ENCODE data around the gene AFAP1L2.
"Not testable (repeated sequence)": the region's sequence is repeated elsewhere in the genome, so short reads cannot be mapped to it uniquely, and the experiment has no call there.

The AFAP1L2 gene

GRCh38 chr10:114362826-114363355 lies 41.4 kb downstream of the AFAP1L2 start:
- DNase-seq (ENCODE audit: low spot score) = no peak

GRCh38 chr10:114359953-114360345 lies 44.4 kb downstream of the AFAP1L2 start:
- no peak for DNase-seq (ENCODE audit: low spot score)

DNA sequence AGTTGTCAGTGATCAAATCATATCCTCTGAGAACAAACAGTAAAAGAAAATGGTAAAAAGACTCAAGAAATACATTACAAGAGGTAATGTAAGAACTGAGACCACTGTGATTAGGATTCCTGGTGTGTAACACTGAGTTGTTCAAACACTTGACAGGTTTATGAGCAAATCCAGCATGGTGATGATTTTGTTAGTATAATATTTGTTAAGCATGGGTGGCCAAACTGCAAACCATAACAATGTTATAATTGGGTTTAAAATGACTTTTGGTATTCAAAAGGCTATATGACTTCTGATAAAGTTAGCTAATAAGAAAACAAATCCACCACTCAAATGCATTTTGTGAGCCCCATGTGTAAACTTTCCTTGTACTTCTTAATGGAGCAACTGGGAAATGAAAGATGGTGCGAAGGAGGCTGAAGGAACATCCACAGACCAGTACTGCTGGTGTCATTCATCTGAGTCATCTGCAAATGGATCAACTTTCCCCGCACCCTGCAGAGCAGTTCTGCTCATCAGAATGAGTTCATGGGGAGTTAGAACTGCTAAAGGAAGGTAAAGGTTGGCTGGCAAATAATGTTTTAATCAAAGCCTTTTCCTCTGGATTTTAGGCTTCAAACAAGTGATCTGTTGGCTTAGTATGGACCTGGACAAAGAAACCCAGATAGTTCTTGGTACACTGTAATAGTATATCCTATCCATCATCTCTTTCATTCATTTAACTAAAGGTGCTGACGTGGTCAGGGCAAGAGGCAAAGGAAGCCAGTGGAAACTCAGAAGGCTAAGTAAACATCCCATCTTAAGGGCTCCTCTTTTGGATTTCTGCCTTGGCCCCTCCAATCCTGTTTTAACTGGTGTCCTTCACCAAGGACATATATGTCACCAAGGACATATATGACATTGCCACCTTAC lies 45.0 kb downstream of the AFAP1L2 start:
- no peak for DNase-seq (ENCODE audit: low spot score)

GRCh38 chr10:114357515-114357996 lies 46.7 kb downstream of the AFAP1L2 start:
- no peak for DNase-seq (ENCODE audit: low spot score)

DNA sequence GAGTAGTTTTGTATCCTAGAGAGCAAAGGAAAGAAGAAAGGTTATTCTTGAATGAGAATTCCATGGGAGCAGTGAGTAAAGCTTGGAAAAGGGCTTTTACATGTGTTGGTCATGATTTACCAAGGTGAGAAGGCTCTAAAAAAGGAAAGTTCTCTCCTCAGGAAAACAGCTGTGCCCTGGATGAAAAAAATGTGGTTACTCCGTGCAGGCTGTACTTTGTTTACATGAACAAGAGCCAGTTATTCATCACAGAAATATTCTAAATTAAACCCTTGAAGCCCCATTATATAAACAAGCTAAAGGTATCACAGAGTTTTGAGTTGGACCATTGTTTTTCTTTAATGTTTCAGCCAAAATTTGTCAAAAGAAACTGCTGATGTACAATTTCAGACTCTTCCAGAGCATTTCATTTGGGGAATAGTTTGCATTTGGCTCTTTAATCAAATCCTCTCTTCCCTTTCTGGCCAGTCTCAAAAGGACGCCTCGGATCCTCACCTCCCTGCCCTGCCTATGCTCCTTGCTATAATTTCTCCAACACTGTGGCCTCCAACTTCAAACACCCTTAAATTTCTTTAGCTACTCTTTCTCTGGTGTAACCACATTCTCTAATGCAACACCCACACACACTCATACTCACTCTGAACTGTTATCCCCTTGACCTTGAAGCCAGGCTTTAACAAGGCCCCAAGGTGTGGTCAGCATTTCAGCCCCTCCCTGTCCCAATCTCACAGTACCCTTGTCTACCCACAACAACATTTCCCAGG lies 47.4 kb downstream of the AFAP1L2 start:
- no peak for DNase-seq (ENCODE audit: low spot score)

GRCh38 chr10:114356126-114356525 lies 48.2 kb downstream of the AFAP1L2 start:
- DNase-seq (ENCODE audit: low spot score) = no peak

GRCh38 chr10:114353383-114353782 lies 50.9 kb downstream of the AFAP1L2 start:
- DNase-seq (ENCODE audit: low spot score) = no peak

DNA sequence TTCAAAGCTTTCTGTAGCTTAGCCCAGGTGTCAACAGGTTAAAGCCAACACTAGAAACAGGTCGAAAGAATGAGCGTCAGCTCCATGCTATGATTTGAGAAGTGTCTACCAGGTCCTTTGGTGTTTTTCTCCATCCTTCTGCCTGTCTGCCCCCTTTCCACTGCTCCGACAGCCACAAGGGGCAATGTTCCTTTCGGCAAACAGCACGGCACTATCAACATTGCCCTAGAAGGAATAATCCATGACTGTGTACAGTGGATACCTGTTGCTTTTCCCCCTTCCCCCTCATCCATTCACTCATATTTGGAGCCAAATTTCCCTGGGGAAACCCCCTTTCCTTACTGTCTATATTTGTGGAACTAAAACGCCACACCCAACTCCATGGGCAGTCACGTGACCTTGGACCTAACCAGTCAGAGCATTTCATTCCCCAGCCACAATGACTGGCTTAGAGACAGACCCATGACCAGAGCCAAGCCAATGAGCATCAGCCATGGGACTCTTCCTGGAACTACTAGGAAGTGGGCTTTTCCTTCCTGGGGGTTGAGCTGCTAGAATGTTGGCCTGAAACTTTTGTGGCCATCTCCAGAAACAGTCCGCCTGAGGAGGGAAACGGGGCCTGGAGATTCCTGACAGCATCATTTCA lies 51.5 kb downstream of the AFAP1L2 start:
- no peak for DNase-seq (ENCODE audit: low spot score)

GRCh38 chr10:114350751-114351150 lies 53.6 kb downstream of the AFAP1L2 start:
- no peak for DNase-seq (ENCODE audit: low spot score)

- no peak for DNase-seq (ENCODE audit: low spot score)
Measured at GRCh38 chr10:114349522-114350215, 54.6 kb downstream of the AFAP1L2 start.

- DNase-seq (ENCODE audit: low spot score) = not testable (repeated sequence)
Measured at GRCh38 chr10:114349071-114349470, 55.2 kb downstream of the AFAP1L2 start.

GRCh38 chr10:114347791-114348190 lies 56.5 kb downstream of the AFAP1L2 start:
- DNase-seq (ENCODE audit: low spot score) = no peak

DNA sequence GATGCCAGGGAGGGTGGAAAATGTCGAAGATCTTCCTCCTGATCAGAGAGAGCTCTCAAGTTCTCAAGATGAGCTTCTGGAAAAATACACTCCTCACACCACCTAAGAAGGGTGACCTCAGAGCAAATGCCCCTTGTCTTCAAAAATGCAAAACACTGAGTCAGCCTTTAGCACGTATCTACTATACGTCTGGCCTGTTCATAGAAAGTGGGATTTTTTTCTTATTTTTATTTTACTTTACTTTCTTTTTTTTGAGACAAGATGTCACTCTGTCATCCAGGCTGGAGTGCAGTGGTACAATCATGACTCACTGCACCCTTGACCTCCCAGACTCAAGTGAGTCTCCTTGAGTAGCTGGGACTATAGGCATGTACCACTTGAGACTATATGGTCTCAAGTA lies 57.1 kb downstream of the AFAP1L2 start:
- DNase-seq (ENCODE audit: low spot score) = no peak

GRCh38 chr10:114346176-114347031 lies 57.9 kb downstream of the AFAP1L2 start:
- DNase-seq (ENCODE audit: low spot score) = no peak

GRCh38 chr10:114345701-114346100 lies 58.6 kb downstream of the AFAP1L2 start:
- no peak for DNase-seq (ENCODE audit: low spot score)

DNA sequence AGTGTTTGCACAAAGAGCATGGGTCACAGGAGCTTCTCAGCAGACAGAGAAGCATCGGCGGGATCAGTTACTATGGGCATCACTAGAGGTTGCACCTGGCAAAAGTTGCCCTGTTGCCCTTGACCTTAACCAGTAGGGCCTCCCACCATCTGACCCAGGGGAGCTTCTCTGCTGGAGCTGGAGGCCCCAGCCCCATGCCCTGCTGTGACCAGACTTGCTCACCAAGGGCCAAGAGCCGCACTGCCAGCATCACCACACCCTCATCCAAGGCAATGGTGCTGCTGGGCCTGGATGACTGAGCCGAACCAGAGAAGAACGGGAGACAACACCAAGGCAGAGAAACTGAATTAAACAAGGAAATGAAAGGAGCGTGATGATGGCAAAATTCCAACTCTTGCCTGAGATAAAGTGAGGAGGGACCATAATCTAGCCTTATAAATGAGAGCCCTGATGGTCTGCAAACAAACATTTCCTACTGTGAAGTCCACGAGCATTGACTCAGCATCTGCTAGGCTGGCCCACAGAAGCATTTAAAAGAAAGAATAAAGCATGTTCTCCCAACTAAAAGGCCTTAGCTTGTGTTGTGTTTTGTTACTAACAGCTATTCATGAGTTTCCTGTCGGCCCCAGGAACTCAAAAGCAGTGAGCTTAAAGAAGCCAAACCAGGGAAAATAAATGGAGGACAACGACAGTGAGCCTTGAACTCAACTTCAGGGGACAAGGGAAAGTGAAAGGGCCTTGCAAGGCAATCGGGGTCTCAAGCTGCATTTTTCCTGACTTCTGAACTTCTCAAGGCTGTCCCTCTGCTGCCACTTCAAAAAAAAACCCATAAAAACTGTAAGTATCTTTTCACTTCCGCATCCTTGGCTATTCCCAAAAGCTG lies 60.4 kb downstream of the AFAP1L2 start:
- DNase-seq (ENCODE audit: low spot score) = no peak

GRCh38 chr10:114342976-114343375 lies 61.3 kb downstream of the AFAP1L2 start:
- no peak for DNase-seq (ENCODE audit: low spot score)

DNA sequence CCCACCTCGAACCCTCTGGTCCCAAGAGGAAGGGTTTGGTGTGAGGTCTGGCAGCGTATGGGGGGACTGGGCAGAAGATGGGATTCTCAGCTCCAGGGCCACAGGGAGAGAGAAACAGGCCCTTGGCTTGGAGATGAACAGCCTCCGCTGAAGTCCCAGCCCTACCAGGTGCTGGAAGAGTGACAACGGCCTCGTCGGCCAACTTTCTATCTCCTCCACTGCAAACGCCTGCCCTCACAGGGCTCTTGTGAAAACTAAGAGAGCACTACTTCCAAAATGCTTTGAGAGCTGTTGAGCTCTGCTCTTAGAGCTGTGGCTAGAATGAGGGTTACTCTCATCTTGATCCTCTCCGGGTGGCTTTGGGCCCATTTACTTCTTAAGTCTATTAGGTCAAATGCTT lies 63.5 kb downstream of the AFAP1L2 start:
- DNase-seq (ENCODE audit: low spot score) = no peak
